ENCODE data around the gene MSRB3. TPM values are rescaled to one million over a fixed set of nuclear protein-coding genes. Genes with fewer than 3 reads are reported as not detected.

MSRB3 gene
- total RNA-seq, 4 donors from 2014 or later = 21.7 to 56.9 (median 26.4) TPM

- no peak for TF ChIP-seq POLR2A (IDR thresholded peaks at IDR 0.05)
- TF ChIP-seq POLR2AphosphoS5 (IDR thresholded peaks at IDR 0.05) = no peak
- TF ChIP-seq EP300 (IDR thresholded peaks at IDR 0.05; ENCODE audit: low read depth) = no peak
- TF ChIP-seq CTCF (IDR thresholded peaks at IDR 0.05) = no peak
- Histone ChIP-seq H3K4me3 (no peak overlapping the region), H3K36me3 (no peaks in the 10 kb centered on the region), H3K27ac (no peak overlapping the region), H3K27me3 (no peaks in the 10 kb centered on the region), H3K9me3 (peaks cover 0 to 13% of the 10 kb centered on the region in 2 donors), H3K4me1 (no peaks in the 10 kb centered on the region)
- WGBS, 2 donors (ENCODE audit: low coverage in 1 of 2) = 42% methylated on average over 1 of the region's 1 CpG; no CpG with 5 or more reads in 1 of the 2 donors
- no peak for DNase-seq
- intact Hi-C loops (cut with DNase I; ENCODE audit: low total_unique reads) = no loop called here
- in situ Hi-C loops (cut with MboI; ENCODE audit: low pct_ligation_motif_present in 1 of 4, low pct_unique_long_range_greater_than_20kb in 1 of 4, low sequenced_read_pairs in 3 of 4) = no loop called here
These were observed 149.2 kb downstream of the MSRB3 start for GRCh38 chr12:65427646-65428045.

GRCh38 chr12:65430006-65430405 is 151.5 kb downstream of the MSRB3 start:
- Histone ChIP-seq H3K4me3 (no peak overlapping the region), H3K36me3 (no peaks in the 10 kb centered on the region), H3K27me3 (no peaks in the 10 kb centered on the region), H3K4me1 (no peaks in the 10 kb centered on the region), H3K9me3 (peaks cover 0 to 8% of the 10 kb centered on the region in 2 donors), H3K27ac (no peak overlapping the region)
- no peak for DNase-seq
- 67 to 80% methylated on average over 1 of the region's 1 CpG for WGBS, 2 donors (ENCODE audit: low coverage in 1 of 2)
- in situ Hi-C loops (cut with MboI; ENCODE audit: low pct_ligation_motif_present in 1 of 4, low pct_unique_long_range_greater_than_20kb in 1 of 4, low sequenced_read_pairs in 3 of 4) = no loop called here
- TF ChIP-seq POLR2AphosphoS5 (IDR thresholded peaks at IDR 0.05) (no peak), POLR2A (IDR thresholded peaks at IDR 0.05) (no peak), CTCF (IDR thresholded peaks at IDR 0.05) (no peak), EP300 (IDR thresholded peaks at IDR 0.05; ENCODE audit: low read depth) (no peak)
- intact Hi-C loops (cut with DNase I; ENCODE audit: low total_unique reads) = no loop called here

DNA sequence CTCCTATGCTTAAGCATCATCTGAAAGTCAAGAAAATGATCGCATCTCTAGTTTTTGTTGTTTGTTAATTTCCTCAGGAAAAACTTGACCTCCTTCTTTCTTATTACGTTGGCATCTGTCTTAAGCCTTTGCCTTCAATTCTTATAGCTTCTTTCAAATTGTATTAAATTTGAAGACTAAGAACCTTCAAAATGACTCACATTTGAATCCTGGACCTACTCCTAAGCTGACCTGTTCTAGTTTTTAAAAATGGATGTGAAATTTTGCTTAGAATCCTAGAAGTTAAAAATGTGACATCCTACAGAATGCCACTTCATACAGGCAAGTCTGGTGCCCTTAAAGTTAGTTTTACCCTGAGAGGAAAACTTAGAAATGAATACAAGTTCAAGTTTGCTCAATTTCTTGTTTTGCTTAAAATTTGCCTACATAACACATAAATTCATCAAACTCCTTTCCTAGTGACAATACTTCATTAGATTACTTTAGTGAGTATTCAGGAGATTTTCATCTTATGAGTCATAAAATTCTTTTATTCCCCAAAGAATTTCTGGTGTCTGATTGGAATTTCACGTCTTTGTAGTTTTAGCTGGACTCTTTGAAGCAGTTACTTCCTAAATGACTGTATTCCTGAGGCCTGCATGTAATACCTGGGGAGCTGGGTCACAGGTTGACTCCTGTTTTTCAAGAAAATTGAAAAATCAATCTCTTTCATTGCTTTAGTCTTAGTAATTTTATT is 152.3 kb downstream of the MSRB3 start:
- H3K4me1 ChIP-seq = no peaks in the 10 kb centered on the region
- TF ChIP-seq CTCF (IDR thresholded peaks at IDR 0.05) (no peak), POLR2AphosphoS5 (IDR thresholded peaks at IDR 0.05) (no peak), POLR2A (IDR thresholded peaks at IDR 0.05) (no peak), EP300 (IDR thresholded peaks at IDR 0.05; ENCODE audit: low read depth) (no peak)
- peaks cover 0 to 3% of the 10 kb centered on the region in 2 donors for H3K9me3 ChIP-seq
- intact Hi-C loops (cut with DNase I; ENCODE audit: low total_unique reads) (no loop called here), in situ Hi-C loops (cut with MboI; ENCODE audit: low pct_ligation_motif_present in 1 of 4, low pct_unique_long_range_greater_than_20kb in 1 of 4, low sequenced_read_pairs in 3 of 4) (no loop called here)
- 73% methylated on average over 3 of the region's 3 CpGs for WGBS, 2 donors (ENCODE audit: low coverage in 1 of 2)
- no peaks in the 10 kb centered on the region for H3K27me3 ChIP-seq
- DNase-seq = no peak
- H3K36me3 ChIP-seq = no peaks in the 10 kb centered on the region
- H3K4me3 ChIP-seq = no peak overlapping the region
- H3K27ac ChIP-seq = no peak overlapping the region

- Histone ChIP-seq H3K9me3 (no peaks in the 10 kb centered on the region), H3K36me3 (no peaks in the 10 kb centered on the region), H3K27ac (no peak overlapping the region), H3K27me3 (no peaks in the 10 kb centered on the region), H3K4me1 (no peaks in the 10 kb centered on the region), H3K4me3 (no peak overlapping the region)
- DNase-seq = no peak
- no peak for TF ChIP-seq CTCF (IDR thresholded peaks at IDR 0.05)
- TF ChIP-seq EP300 (IDR thresholded peaks at IDR 0.05; ENCODE audit: low read depth) = no peak
- TF ChIP-seq POLR2AphosphoS5 (IDR thresholded peaks at IDR 0.05) = no peak
- no peak for TF ChIP-seq POLR2A (IDR thresholded peaks at IDR 0.05)
- in situ Hi-C loops (cut with MboI; ENCODE audit: low pct_ligation_motif_present in 1 of 4, low pct_unique_long_range_greater_than_20kb in 1 of 4, low sequenced_read_pairs in 3 of 4) = no loop called here
- intact Hi-C loops (cut with DNase I; ENCODE audit: low total_unique reads) = no loop called here
These were observed 153.6 kb downstream of the MSRB3 start for GRCh38 chr12:65432114-65432513.
